Umbilical cord (tissue), 2 donors: ENCODE results near the gene FRAT2. TPM values are rescaled to one million over a fixed set of nuclear protein-coding genes. Genes with fewer than 3 reads are reported as not detected.
"Not testable (repeated sequence)": the region's sequence is repeated elsewhere in the genome, so short reads cannot be mapped to it uniquely, and the experiment has no call there.

Experiments
- DNase-seq: peaks from one replicate; pipeline ENCODE4 v3.0.0-alpha.2; 2015; ENCODE audit warnings: low spot score
- total RNA-seq: library from RNA; depleted of rRNA; stranded (reverse); fragments of >200 nt; gene quantifications from one replicate; pipeline ENCODE4 v1.2.3, GENCODE V29; 2014; ENCODE audit warnings: low replicate concordance; ENCODE audit not compliant: insufficient read depth

The FRAT2 gene
- total RNA-seq, 1 donor from 2014 or later: 5.1 TPM

DNA sequence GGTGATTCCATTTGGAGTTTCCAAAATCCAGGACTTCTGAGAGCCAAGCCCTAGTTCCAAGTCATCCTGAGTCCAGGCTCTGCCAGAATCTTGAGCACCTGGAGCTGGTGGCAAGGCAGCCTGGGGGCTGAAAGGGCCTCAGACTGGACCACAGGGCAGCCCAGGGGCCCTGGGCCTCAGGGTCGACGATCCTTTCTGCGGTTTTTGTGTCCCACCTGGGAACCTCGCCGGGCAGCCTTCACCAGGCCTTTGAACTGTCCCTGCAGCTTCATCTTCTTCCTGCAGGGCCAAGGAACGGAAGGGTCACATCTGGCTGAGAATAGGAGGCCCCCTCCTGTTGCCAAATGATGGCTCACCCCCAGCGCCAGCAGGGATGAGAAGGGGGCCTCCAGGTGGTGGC lies 22.4 kb upstream of the FRAT2 start:
- DNase-seq: no peak

GRCh38 chr10:97356318-97356914 lies 21.9 kb upstream of the FRAT2 start:
- DNase-seq: no peak

DNA sequence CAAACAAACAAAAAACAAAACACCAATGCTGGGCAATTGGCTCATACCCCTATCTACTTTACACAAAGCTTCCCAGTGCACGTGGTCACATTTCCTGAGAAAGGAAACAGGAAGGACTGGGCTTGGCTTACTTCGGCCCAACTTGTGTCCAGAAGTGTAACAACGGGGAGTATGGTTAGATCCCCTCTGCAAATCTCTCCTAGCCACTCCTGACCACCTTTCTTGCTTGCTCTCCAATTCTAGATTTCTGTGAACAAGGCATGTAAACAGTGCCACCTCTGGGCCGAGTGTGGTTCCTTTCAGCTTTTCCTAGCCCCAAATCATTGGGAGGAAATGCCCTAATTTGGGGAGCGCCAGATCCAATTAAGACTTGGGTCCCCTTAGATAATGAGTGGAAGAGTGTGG lies 21.0 kb upstream of the FRAT2 start:
- no peak for DNase-seq

DNA sequence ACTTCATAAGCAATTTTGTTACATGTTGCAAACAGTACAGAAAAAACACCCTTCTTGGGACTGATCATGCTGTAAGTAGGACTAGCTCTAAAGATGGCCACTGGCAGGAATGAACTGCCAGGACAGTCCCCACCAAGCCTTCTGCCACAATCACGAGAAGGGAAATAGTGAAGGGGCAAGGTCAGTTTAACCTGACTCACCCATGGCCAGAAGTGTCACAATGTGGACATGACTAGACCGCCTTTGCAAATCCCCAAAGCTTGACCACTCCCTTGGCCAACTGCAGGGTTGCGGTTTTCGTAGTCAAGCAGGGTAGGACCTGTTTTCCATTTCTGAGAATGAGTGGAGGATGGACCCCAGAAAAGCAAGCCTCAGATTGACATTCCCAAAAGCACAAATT lies 19.4 kb upstream of the FRAT2 start:
- no peak for DNase-seq

DNA sequence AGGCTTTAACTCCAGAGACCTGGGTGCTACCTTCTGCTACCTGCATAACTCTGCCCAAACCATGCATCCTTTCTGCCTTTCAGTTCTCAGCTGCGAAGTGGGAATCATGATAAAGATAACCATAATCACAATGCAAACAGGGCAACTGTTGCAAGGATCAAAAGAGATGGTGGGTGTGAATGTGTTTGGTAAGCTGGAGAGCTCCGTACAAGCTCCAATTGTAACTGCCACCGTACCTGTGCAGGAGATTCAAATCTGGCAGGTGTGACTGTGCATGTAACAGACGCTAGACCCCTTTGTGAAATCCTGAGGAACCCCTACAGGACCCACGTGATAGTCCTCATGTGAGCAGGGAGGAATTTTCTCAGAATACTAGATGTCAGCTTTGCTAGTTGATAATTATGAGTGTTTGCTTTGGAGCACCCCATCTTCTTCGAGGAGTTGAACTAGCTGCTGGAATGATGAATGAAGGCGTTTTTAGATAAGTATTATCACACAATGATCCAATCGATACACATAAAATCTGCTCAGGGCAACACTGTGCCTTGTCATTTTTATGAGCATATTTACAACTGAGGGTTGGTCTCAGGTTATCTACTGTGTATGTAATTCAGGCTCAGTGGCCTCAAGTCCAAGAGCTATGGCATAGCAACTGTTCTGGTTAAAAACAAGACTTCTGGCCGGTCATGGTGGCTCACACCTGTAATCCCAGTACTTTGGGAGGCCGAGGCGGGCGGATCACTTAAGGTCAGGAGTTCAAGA lies 15.4 kb upstream of the FRAT2 start:
- no peak for DNase-seq

GRCh38 chr10:97347317-97347716 lies 12.8 kb upstream of the FRAT2 start:
- DNase-seq: no peak

DNA sequence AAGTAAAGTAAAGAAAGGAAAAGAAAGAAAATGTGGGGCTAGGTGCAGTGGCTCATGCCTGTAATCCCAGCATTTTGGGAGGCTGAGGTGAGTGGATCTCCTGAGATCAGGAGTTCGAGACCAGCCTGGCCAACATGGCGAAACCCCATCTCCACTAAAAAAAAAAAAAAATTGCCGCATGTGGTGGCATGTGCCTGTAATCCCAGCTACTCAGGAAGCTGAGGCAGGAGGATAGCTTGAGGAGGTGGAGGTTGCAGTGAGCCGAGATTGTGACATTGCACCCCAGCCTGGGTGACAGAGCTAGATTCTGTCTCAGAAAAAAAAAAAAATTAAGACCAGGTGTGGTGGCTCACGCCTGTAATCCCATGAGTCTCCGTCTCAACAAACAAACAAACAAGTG lies 9.1 kb upstream of the FRAT2 start:
- not testable (repeated sequence) for DNase-seq

DNA sequence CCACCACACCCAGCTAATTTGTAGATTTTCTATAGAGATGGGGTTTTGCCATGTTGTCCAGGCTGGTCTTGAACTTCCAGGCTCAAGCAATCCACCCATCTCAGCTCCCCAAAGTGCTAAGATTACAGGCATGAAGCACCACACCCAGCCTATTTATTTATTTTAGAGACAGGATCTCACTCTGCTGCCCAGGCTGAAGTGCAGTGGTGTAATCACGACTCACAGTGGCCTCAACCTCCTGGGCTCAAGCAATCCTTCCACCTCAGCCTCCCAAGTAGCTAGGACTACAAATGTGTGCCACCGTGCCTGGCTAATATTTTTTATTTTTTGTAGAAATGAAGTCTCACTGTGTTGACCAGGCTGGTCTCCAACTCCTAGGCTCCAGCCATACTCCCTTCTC lies 6.9 kb upstream of the FRAT2 start:
- no peak for DNase-seq

- DNase-seq: no peak
Measured at GRCh38 chr10:97338041-97338440, 3.5 kb upstream of the FRAT2 start.

GRCh38 chr10:97336942-97337831 lies 2.7 kb upstream of the FRAT2 start:
- peak; percentile 45 for DNase-seq

DNA sequence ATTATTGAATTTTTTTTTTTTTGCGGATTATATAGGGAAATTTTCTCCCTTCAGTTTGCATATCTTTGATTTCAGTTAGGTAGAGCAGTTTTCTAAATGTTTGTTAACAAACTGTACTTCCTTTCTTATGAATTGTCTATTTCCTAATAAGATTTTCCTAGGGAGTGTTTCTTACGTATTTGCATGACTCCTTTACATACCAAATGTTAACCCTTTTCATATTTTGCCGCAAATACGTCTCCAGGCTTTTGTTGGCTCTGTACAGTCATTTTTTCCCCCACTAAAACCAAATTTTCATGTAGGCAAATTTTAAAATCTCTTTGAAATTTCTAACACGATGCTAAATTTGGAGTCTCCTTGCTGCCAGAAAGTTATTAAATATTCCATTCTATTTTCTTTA lies 1.9 kb upstream of the FRAT2 start:
- DNase-seq: no peak

DNA sequence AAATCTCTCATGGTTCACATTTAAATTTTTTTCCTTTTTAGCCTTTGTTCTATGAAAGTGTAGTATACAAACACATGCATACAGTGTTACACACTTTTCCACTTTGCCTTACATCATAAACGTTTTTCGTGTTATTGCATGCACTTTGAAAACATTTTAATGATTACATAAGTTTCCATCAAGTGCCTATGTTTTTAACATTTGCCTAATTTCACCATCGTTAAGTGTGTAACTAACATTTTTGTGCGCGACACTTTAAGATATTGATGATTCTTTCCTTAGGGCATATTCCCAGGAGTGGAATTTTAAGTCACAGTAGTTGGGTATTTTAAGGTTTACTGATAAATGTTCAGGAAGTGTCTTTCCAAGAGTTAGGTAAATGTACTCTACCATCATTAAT lies 1.5 kb upstream of the FRAT2 start:
- no peak for DNase-seq

DNA sequence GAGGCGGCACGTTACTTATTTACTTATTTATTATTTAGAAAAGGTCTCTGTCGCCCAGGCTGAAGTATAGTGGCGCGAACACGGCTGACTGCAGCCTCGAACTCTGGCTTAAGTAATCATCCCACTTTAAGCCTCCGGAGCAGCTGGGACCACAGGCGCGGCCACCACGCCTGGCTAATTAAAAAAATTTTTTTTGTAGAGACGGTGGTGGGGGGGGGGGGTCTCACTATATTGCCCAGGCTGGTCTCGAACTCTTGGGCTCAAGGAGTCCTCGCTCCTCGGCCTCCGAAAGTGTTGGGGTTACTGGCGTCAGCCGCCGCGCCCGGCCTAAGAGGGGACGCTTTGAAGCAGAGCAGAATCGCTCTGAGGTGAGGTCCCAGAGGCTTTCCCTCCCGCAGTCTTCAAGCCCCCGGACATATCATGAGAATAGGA lies 675 bp upstream of the FRAT2 start:
- no peak for DNase-seq

DNA sequence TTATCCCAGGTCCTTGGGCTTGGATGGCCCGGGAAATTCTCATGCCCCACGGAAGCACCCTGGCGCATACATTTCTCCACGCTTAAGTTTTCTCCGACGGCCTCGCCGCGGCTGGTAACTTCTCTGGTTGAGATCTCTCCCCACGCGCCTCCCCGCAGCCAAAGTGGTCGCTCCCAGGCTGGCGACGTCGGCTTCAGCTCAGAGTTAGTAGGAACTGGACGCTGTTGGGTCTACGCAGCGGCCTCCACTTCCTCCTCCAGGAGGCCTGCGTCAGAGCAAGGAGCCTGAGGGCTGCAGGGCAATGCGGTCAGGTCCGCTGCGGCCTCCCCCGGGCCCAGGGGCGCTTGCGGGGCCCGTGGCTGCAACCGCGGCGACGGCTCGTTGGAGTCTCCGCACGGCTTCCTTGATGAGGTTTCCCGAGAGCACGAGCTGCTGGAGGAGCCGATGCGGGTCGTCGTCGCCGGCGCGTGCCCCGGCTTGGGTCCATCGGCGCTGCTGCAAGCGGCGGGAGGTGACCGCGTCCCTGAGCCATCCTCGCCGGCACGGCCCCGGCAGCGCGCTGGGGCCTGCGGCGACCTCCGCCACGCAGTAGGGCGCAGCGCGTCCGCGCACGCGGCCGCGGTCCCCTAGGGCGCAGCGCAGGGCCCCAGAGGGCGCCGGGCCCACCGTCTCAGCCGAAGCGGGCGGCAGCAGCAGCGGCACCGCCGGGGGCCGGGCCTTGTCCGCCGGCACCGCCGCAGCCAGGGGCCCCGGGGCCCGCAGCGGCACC lies 744 bp downstream of the FRAT2 start:
- peak; percentile 28 for DNase-seq

DNA sequence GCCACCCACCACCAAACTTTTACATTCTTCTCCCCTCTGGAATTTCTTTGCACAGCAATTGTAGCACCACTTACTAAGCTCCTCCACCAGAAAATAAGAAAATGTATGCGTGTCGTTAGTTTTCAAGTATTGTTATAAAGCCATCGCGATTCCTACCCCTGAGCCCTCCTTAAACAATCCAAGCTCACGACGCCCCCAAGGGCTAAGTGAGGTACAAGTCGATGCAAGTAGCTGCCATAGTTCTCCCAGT lies 1.3 kb downstream of the FRAT2 start:
- DNase-seq: peak; percentile 35

GRCh38 chr10:97332591-97333350 lies 1.8 kb downstream of the FRAT2 start:
- peak; percentile 89 for DNase-seq

DNA sequence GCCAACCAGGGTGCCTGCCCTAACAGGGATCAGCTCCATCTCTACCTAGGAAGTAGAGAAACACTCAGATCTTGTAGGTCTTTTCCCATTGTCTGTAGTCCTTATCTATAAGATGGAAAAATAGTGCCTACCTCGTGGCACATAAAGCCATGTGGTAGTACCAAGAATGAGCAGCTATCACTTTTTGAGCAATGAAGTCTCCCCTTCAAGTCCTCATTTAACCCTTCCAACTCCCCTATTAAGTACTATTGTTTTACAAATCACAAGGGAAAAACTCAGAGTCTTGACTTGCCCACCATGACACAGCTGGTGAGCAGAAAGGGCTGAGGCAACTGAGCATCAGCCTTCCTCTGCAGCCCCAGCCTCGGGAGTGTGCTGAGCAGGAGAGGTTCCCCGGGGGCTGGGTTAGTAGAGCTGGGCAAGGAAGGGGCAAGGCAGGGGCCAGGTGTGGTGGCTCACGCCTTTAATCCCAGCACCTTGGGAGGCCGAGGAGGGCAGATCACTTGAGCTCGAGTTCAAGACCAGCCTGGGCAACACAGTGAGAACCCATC lies 3.3 kb downstream of the FRAT2 start:
- no peak for DNase-seq

- DNase-seq: no peak
Measured at GRCh38 chr10:97329766-97330165, 4.8 kb downstream of the FRAT2 start.

DNA sequence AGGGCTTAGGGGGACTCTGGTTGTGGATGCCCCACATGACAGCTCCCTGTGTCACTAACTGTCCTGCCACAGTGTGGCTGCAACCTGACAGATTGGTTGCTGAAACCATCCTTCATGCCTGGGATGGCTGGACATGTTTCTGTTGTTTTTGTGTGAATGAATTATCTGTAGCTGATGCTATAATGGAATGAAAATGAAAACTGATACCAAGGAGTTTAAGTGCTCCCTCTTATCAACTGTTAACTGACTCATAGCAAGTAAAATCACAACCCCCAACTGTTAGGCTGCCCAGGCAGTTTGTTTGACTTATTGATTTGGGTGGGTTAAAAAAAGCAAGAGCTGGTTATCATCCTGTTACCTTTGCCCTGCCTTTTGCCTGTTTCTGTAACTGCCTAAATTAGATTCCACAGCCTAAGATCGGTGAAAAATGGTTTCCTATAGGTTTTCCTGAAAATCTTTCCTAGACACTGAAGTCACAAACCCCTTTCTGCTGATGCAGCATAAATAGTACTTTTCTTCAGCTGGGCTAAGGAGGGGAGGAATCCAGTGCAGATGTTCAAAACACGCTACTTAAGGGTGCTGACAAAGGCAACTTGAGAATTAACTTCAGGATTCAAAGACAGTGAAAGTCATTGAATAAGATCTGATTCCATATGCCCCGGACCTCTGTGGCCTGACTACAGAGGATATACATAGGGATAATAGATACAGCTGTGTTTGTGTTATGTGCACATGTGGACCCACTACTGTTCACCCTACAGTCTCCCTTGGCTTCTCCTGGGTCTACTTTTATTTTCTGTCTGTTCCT lies 5.7 kb downstream of the FRAT2 start:
- peak; percentile 24 for DNase-seq
